Panc1 (cell line): ENCODE measurements around the gene ZNF778.

Experiments
- CTCF ChIP-seq: fragments of 450-650 bp; IDR thresholded peaks from 2 replicates; pipeline ENCODE4 v1.5.1; 2017; ENCODE audit warnings: mild to moderate bottlenecking
- POLR2AphosphoS5 ChIP-seq: IDR thresholded peaks from 2 replicates; pipeline ENCODE4 v1.6.1; 2012; ENCODE audit warnings: mild to moderate bottlenecking, low read depth, low read length, moderate library complexity
- REST ChIP-seq, 2 experiments: IDR thresholded peaks; 2 replicates each; pipeline ENCODE4 v1.6.1; 2011 to 2012; ENCODE audit warnings: low read depth in 2 of 2, control low read depth in 1 of 2, low read length in 1 of 2, mild to moderate bottlenecking in 1 of 2, moderate library complexity in 1 of 2; ENCODE audit not compliant: insufficient read depth in 1 of 2
- SIN3A ChIP-seq: IDR thresholded peaks from 2 replicates; pipeline ENCODE4 v1.6.1; 2012; ENCODE audit warnings: low read depth, mild to moderate bottlenecking, low read length, moderate library complexity, borderline replicate concordance; ENCODE audit not compliant: insufficient read depth
- TCF7L2 ChIP-seq: IDR thresholded peaks from 2 replicates; pipeline ENCODE4 v1.6.1; 2011; ENCODE audit warnings: mild to moderate bottlenecking, low read depth, low read length, inconsistent platforms

GRCh38 chr16:89172528-89173173, 44.9 kb upstream of the ZNF778 start:
- TF ChIP-seq CTCF (no peak), REST (IDR thresholded peaks at IDR 0.05; ENCODE audit: insufficient read depth in 1 of 2, low read depth in 2 of 2, low read length in 1 of 2) (no peak), SIN3A (no peak), POLR2AphosphoS5 (no peak), TCF7L2 (no peak)
